ENCODE results near the gene GPR137. TPM values are rescaled to one million over a fixed set of nuclear protein-coding genes. Genes with fewer than 3 reads are reported as not detected.

The GPR137 gene
- polyA plus RNA-seq, 3 donors from 2014 or later: 6.9 to 11.6 (median 7.4) TPM

- DNase-seq: no peak
- Mint-ChIP-seq H3K4me1 (peaks cover 15 to 22% of the 10 kb centered on the region in 2 donors), H3K4me3 (peak overlapping the region; percentile 79 to 86 (median 85)), H3K9me3 (no peaks in the 10 kb centered on the region), H3K27me3 (ENCODE audit: low read depth in 3 of 3) (peaks cover 2 to 10% (median 3%) of the 10 kb centered on the region in 3 donors), H3K36me3 (no peaks in the 10 kb centered on the region), H3K27ac (peak overlapping the region in 3 of 6 donors; percentile 62 to 77 (median 64))
These were observed 33.4 kb upstream of the GPR137 start for GRCh38 chr11:64252003-64252872.

DNA sequence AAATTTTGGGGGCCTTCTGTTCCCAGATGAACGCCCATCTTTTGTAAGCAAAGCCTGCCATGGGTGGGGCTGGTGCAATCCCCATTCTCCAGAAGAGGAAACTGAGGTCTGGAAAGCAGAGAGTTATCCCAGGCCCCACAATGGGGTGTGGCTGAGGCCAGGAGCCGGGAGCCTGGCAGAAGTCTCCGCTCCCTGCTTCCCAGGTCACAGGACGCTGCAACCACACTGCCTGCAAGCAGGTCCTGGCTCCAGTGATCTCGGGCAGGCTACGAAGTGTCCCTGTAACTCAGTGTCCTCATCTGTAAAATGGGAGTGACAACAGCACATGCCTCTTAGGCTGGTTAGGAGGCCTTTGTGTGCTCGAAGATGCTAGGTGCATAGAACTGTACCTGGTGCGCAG is 32.6 kb upstream of the GPR137 start:
- Mint-ChIP-seq H3K4me3 (peak overlapping the region in 3 of 5 donors; percentile 13 to 49 (median 35)), H3K27me3 (ENCODE audit: low read depth in 3 of 3) (peaks cover 2 to 10% (median 3%) of the 10 kb centered on the region in 3 donors), H3K4me1 (peaks cover 10 to 18% of the 10 kb centered on the region in 2 donors), H3K36me3 (no peaks in the 10 kb centered on the region), H3K9me3 (no peaks in the 10 kb centered on the region), H3K27ac (peak overlapping the region in 1 of 6 donors; percentile 13)
- DNase-seq: no peak

DNA sequence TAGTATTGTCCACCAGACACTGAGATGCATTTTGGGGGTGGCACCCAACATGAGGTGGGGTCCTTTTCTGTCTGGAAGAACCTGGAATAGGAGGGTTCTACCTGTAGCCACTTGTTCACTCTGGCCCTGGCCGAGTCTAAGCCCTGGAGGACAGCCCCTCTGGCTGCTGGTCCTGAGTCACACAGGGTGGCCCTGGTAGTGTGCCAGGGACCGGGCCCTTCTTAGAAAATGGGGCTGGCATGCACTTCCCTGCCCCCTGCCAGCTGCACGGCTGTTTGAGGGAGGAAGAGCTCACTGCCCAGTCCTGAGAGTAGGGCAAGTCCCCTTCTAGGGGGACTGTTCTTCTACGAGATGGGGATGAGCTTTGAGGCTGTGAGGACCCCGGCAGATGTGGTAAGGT is 32.2 kb upstream of the GPR137 start:
- no peaks in the 10 kb centered on the region for H3K9me3 Mint-ChIP-seq
- no peaks in the 10 kb centered on the region for H3K36me3 Mint-ChIP-seq
- H3K4me3 Mint-ChIP-seq: peak overlapping the region in 3 of 5 donors; percentile 13 to 49 (median 35)
- H3K27me3 Mint-ChIP-seq (ENCODE audit: low read depth in 3 of 3): peaks cover 2 to 10% (median 3%) of the 10 kb centered on the region in 3 donors
- H3K4me1 Mint-ChIP-seq: peaks cover 8 to 16% of the 10 kb centered on the region in 2 donors
- H3K27ac Mint-ChIP-seq: peak overlapping the region in 2 of 6 donors; percentile 13 to 40
- DNase-seq: no peak

DNA sequence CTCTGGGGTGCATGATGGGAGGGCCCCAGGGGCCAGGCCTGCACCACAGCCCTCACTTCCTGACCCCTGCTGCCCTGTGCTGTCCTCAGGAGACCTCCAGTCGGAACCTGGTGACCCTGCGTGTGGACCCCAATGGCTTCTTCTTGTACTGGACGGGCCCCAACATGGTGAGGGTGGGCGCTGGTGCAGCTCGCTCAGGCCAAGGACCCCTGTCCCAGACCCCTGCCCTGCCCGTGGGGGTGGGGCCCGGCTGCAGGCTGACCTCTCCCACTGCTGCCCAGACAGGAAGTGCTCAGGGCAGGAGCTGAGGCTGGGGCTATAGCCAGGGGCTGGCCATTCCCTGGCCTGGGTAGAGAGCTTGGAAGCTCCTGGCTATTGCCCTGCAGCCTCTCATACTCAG is 31.3 kb upstream of the GPR137 start:
- H3K4me1 Mint-ChIP-seq: peaks cover 8 to 17% of the 10 kb centered on the region in 2 donors
- no peak overlapping the region for H3K4me3 Mint-ChIP-seq
- H3K27me3 Mint-ChIP-seq (ENCODE audit: low read depth in 3 of 3): peaks cover 2 to 11% (median 3%) of the 10 kb centered on the region in 3 donors
- H3K36me3 Mint-ChIP-seq: peaks cover 0 to 1% (median under 1%) of the 10 kb centered on the region in 3 donors
- DNase-seq: no peak
- H3K27ac Mint-ChIP-seq: no peak overlapping the region
- no peaks in the 10 kb centered on the region for H3K9me3 Mint-ChIP-seq

- peaks cover 0 to 5% (median 4%) of the 10 kb centered on the region in 3 donors for H3K36me3 Mint-ChIP-seq
- DNase-seq: no peak
- peak overlapping the region in 1 of 6 donors; percentile 30 for H3K27ac Mint-ChIP-seq
- H3K4me3 Mint-ChIP-seq: no peak overlapping the region
- H3K9me3 Mint-ChIP-seq: no peaks in the 10 kb centered on the region
- H3K27me3 Mint-ChIP-seq (ENCODE audit: low read depth in 3 of 3): peaks cover 2 to 13% (median 6%) of the 10 kb centered on the region in 3 donors
- peaks cover 8 to 20% of the 10 kb centered on the region in 2 donors for H3K4me1 Mint-ChIP-seq
These were observed 30.2 kb upstream of the GPR137 start for GRCh38 chr11:64255135-64256128.

- no peak overlapping the region for H3K4me3 Mint-ChIP-seq
- DNase-seq: no peak
- no peak overlapping the region for H3K27ac Mint-ChIP-seq
- H3K27me3 Mint-ChIP-seq (ENCODE audit: low read depth in 3 of 3): peaks cover 2 to 11% (median 6%) of the 10 kb centered on the region in 3 donors
- H3K9me3 Mint-ChIP-seq: no peaks in the 10 kb centered on the region
- peaks cover 0 to 5% (median 4%) of the 10 kb centered on the region in 3 donors for H3K36me3 Mint-ChIP-seq
- H3K4me1 Mint-ChIP-seq: peaks cover 8 to 16% of the 10 kb centered on the region in 2 donors
These were observed 29.3 kb upstream of the GPR137 start for GRCh38 chr11:64256300-64256699.

- H3K4me3 Mint-ChIP-seq: no peak overlapping the region
- no peak for DNase-seq
- peaks cover 0 to 5% (median 4%) of the 10 kb centered on the region in 3 donors for H3K27me3 Mint-ChIP-seq (ENCODE audit: low read depth in 3 of 3)
- H3K9me3 Mint-ChIP-seq: no peaks in the 10 kb centered on the region
- no peak overlapping the region for H3K27ac Mint-ChIP-seq
- H3K36me3 Mint-ChIP-seq: peaks cover 0 to 9% (median 4%) of the 10 kb centered on the region in 3 donors
- peaks cover 0 to 8% of the 10 kb centered on the region in 2 donors for H3K4me1 Mint-ChIP-seq
These were observed 27.3 kb upstream of the GPR137 start for GRCh38 chr11:64258356-64258755.

DNA sequence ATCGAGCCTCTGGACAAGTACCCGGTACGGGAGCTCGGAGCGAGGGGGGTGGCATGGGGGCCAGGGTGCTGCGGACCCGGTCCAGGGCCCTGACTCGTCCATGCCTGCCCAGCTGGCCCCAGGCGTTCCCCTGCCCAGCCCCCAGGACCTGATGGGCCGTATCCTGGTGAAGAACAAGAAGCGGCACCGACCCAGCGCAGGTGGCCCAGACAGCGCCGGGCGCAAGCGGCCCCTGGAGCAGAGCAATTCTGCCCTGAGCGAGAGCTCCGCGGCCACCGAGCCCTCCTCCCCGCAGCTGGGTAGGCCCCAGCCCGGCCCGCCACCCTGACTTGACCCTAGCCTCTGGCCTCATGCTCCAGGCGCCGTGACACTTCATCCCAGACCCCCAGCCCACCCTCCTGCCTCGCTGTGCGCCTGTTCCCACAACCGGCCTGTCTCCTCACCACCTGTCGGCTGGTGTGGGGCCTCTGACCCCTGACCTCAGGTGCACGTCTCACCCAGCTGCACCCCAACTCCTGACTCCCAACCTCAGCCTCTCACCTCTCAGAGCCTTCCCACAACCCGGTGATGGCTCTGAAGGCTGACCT is 26.6 kb upstream of the GPR137 start:
- Mint-ChIP-seq H3K36me3 (peaks cover 0 to 9% (median 4%) of the 10 kb centered on the region in 3 donors), H3K4me3 (no peak overlapping the region), H3K4me1 (peaks cover 0 to 4% of the 10 kb centered on the region in 2 donors), H3K9me3 (no peaks in the 10 kb centered on the region), H3K27me3 (ENCODE audit: low read depth in 3 of 3) (peaks cover 0 to 5% (median 4%) of the 10 kb centered on the region in 3 donors), H3K27ac (no peak overlapping the region)
- no peak for DNase-seq

DNA sequence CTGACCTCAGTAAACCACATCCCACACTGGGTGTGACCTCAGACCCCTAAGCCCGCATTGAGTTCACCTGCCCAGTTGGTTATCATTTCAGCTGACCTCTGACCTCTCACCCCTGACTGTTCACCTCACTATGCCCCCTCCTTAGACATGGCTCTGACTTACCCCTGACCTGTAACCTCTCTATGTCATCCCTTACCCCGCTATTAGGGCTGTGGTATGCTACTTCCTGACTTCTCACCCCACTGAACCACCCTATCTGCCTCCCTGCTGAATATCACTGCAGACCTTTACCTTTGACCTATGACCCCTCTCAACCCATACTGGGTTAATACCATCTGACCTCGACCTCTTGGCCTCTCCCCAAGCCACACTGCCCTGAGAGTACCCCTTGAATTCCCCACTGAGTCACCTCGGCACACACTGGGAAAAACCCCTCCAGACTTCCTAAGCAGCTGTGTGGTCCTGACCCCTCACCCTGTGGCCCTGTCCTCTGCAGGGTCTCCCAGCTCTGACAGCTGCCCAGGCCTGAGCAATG is 26.0 kb upstream of the GPR137 start:
- Mint-ChIP-seq H3K4me3 (no peak overlapping the region), H3K27ac (no peak overlapping the region), H3K4me1 (peaks cover 0 to 4% of the 10 kb centered on the region in 2 donors), H3K27me3 (ENCODE audit: low read depth in 3 of 3) (peaks cover 0 to 5% (median 4%) of the 10 kb centered on the region in 3 donors), H3K9me3 (no peaks in the 10 kb centered on the region), H3K36me3 (peaks cover 0 to 9% (median 4%) of the 10 kb centered on the region in 3 donors)
- no peak for DNase-seq

GRCh38 chr11:64260147-64260708 is 25.4 kb upstream of the GPR137 start:
- Mint-ChIP-seq H3K9me3 (no peaks in the 10 kb centered on the region), H3K27me3 (ENCODE audit: low read depth in 3 of 3) (peaks cover 0 to 5% (median 4%) of the 10 kb centered on the region in 3 donors), H3K27ac (peak overlapping the region in 2 of 6 donors; percentile 24 to 29), H3K4me1 (peaks cover 0 to 4% of the 10 kb centered on the region in 2 donors), H3K4me3 (no peak overlapping the region), H3K36me3 (peaks cover 0 to 9% (median 4%) of the 10 kb centered on the region in 3 donors)
- no peak for DNase-seq

- Mint-ChIP-seq H3K4me3 (no peak overlapping the region), H3K27ac (no peak overlapping the region), H3K9me3 (no peaks in the 10 kb centered on the region), H3K27me3 (ENCODE audit: low read depth in 3 of 3) (peaks cover 0 to 5% (median 5%) of the 10 kb centered on the region in 3 donors), H3K36me3 (peaks cover 0 to 9% (median 4%) of the 10 kb centered on the region in 3 donors), H3K4me1 (peaks cover 0 to 4% of the 10 kb centered on the region in 2 donors)
- no peak for DNase-seq
These were observed 24.0 kb upstream of the GPR137 start for GRCh38 chr11:64261556-64262080.

DNA sequence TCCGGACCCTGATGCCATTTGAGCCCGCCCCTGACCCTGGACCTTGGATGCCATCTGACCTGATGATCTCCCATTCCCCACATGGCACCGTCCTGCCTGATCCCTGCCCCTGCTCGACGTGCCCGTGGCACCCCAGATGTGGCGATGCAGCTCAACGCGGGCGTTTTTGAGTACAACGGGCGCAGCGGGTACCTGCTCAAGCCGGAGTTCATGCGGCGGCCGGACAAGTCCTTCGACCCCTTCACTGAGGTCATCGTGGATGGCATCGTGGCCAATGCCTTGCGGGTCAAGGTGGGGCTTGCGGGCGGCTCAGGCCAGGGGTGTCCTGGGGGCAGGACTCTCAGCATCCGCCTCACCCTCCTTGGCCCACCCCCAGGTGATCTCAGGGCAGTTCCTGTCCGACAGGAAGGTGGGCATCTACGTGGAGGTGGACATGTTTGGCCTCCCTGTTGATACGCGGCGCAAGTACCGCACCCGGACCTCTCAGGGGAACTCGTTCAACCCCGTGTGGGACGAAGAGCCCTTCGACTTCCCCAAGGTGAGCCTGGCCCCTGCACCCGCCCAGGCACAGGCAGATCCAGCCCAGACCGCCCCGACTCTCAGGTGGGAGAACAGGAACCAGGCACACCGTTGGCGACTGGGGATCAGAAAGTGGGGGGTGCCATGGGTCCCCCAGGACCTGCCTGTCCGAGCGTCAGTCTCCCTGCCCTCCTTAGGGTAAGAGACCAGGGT is 23.2 kb upstream of the GPR137 start:
- DNase-seq: no peak
- no peaks in the 10 kb centered on the region for H3K9me3 Mint-ChIP-seq
- H3K27me3 Mint-ChIP-seq (ENCODE audit: low read depth in 3 of 3): peaks cover 0 to 5% (median 5%) of the 10 kb centered on the region in 3 donors
- H3K4me1 Mint-ChIP-seq: peaks cover under 1 to 4% of the 10 kb centered on the region in 2 donors
- H3K4me3 Mint-ChIP-seq: no peak overlapping the region
- peaks cover 0 to 9% (median 4%) of the 10 kb centered on the region in 3 donors for H3K36me3 Mint-ChIP-seq
- H3K27ac Mint-ChIP-seq: peak overlapping the region in 1 of 6 donors; percentile 55
